GM23338 (cell line): Measurements from ENCODE around the gene EXO5. TPM values are rescaled to one million over a fixed set of nuclear protein-coding genes. Genes with fewer than 3 reads are reported as not detected.

Experiments used
- ATAC-seq: fragments of 200-7000 bp; cut with Tn5 transposase; 3 replicates; pipeline ENCODE4 v1.9.1; 2020
- DNase-seq: peaks from one replicate; pipeline ENCODE4 v3.0.0-alpha.2; 2015; ENCODE audit warnings: low spot score
- H2AFZ ChIP-seq: fragments of 200-600 bp; sonication (generic); 2 replicates; pipeline ENCODE4 v1.8.0; 2016; ENCODE audit warnings: antibody characterized with exemption, mild to moderate bottlenecking, moderate library complexity
- H3F3A ChIP-seq: fragments of 200-600 bp; sonication (generic); replicated peaks from 2 replicates; pipeline ENCODE4 v1.8.0; 2017; ENCODE audit warnings: antibody characterized with exemption, mixed run types, low read depth
- H3K27ac ChIP-seq: fragments of 200-600 bp; sonication (generic); 2 replicates; pipeline ENCODE4 v1.6.1; 2016; ENCODE audit warnings: low read depth
- H3K27me3 ChIP-seq: fragments of 200-600 bp; sonication (generic); 2 replicates; pipeline ENCODE4 v1.8.0; 2016; ENCODE audit warnings: mild to moderate bottlenecking, mixed run types, moderate library complexity; ENCODE audit not compliant: insufficient read depth
- H3K36me3 ChIP-seq: fragments of 200-600 bp; sonication (generic); 2 replicates; pipeline ENCODE4 v1.8.0; 2016; ENCODE audit warnings: mild to moderate bottlenecking; ENCODE audit not compliant: insufficient read depth
- H3K4me1 ChIP-seq: fragments of 200-600 bp; sonication (generic); 2 replicates; pipeline ENCODE4 v1.8.0; 2016; ENCODE audit warnings: mild to moderate bottlenecking, moderate library complexity; ENCODE audit not compliant: insufficient read depth
- H3K4me2 ChIP-seq: fragments of 200-600 bp; sonication (generic); 2 replicates; pipeline ENCODE4 v1.7.1; 2017; ENCODE audit warnings: mixed run types
- H3K4me3 ChIP-seq: fragments of 200-600 bp; sonication (generic); 2 replicates; pipeline ENCODE4 v1.6.1; 2016; ENCODE audit warnings: mixed run types
- H3K79me2 ChIP-seq: fragments of 200-600 bp; sonication (generic); replicated peaks from 2 replicates; pipeline ENCODE4 v1.8.0; 2017; ENCODE audit warnings: mild to moderate bottlenecking; ENCODE audit not compliant: insufficient read depth
- H3K9me2 ChIP-seq: fragments of 200-600 bp; sonication (generic); 2 replicates; pipeline ENCODE4 v1.8.0; 2017; ENCODE audit not compliant: insufficient read depth
- H4K20me1 ChIP-seq: fragments of 200-600 bp; sonication (generic); replicated peaks from 2 replicates; pipeline ENCODE4 v1.8.0; 2017; ENCODE audit warnings: mild to moderate bottlenecking; ENCODE audit not compliant: insufficient read depth
- H3K27ac Mint-ChIP-seq: 2 replicates; pipeline ENCODE4 v1.8.0; 2020; ENCODE audit warnings: inconsistent platforms, mild to moderate bottlenecking, moderate library complexity, mixed read lengths
- H3K27me3 Mint-ChIP-seq: 3 replicates; pipeline ENCODE4 v1.8.0; 2022; ENCODE audit warnings: low read depth, mild to moderate bottlenecking, moderate library complexity, mixed read lengths, inconsistent platforms; ENCODE audit not compliant: insufficient read depth, poor library complexity
- H3K36me3 Mint-ChIP-seq: 3 replicates; pipeline ENCODE4 v1.8.0; 2021; ENCODE audit warnings: low read depth, mild to moderate bottlenecking, inconsistent platforms, moderate library complexity, mixed read lengths
- H3K4me1 Mint-ChIP-seq: 3 replicates; pipeline ENCODE4 v1.8.0; 2020; ENCODE audit warnings: mild to moderate bottlenecking, inconsistent platforms, mixed read lengths
- H3K4me3 Mint-ChIP-seq: 3 replicates; pipeline ENCODE4 v1.8.0; 2021; ENCODE audit warnings: moderate library complexity, mild to moderate bottlenecking, inconsistent platforms, mixed read lengths
- H3K9me3 Mint-ChIP-seq: 3 replicates; pipeline ENCODE4 v1.8.0; 2020; ENCODE audit warnings: moderate library complexity, mild to moderate bottlenecking, inconsistent platforms, mixed read lengths
- CREB1 ChIP-seq: fragments of 250-450 bp; sonication (Bioruptor Pico); IDR thresholded peaks from 2 replicates; pipeline ENCODE4 v1.5.0; 2020; ENCODE audit warnings: low read depth, mild to moderate bottlenecking, moderate library complexity
- CTCF ChIP-seq, 2 experiments: fragments of 200-600 bp in 1 of 2; sonication (generic) in 1 of 2; conservative IDR thresholded peaks; 2 replicates each; pipeline versions ENCODE4 v1.5.1 to v1.6.1; 2016 to 2017; ENCODE audit warnings: antibody characterized with exemption in 2 of 2, low read depth in 2 of 2, mild to moderate bottlenecking in 2 of 2, moderate library complexity in 1 of 2
- ETS1 ChIP-seq: IDR thresholded peaks from 2 replicates; pipeline ENCODE4 v1.6.1; 2016; ENCODE audit warnings: antibody characterized with exemption
- EZH2 ChIP-seq: fragments of 200-600 bp; sonication (generic); IDR thresholded peaks from one replicate; pipeline ENCODE4 v1.8.0; 2017; ENCODE audit warnings: antibody characterized with exemption, mild to moderate bottlenecking, low read depth; ENCODE audit not compliant: unreplicated experiment
- JUNB ChIP-seq: IDR thresholded peaks from one replicate; pipeline ENCODE4 v1.6.1; 2016; ENCODE audit warnings: antibody characterized with exemption; ENCODE audit not compliant: unreplicated experiment
- NANOG ChIP-seq: IDR thresholded peaks from 2 replicates; pipeline ENCODE4 v1.6.1; 2016; ENCODE audit warnings: antibody characterized with exemption, borderline replicate concordance
- POLR2AphosphoS5 ChIP-seq: IDR thresholded peaks from 2 replicates; pipeline ENCODE4 v1.6.1; 2016; ENCODE audit warnings: antibody characterized with exemption, low read depth
- STAT1 ChIP-seq: IDR thresholded peaks from one replicate; pipeline ENCODE4 v1.6.1; 2016; ENCODE audit warnings: antibody characterized with exemption; ENCODE audit not compliant: unreplicated experiment
- ZNF114 ChIP-seq: fragments of 250-450 bp; sonication (Bioruptor Pico); IDR thresholded peaks from 2 replicates; pipeline ENCODE4 v1.5.0; 2020; ENCODE audit warnings: mild to moderate bottlenecking, moderate library complexity
- ZNF331 ChIP-seq: fragments of 250-450 bp; sonication (Bioruptor Pico); IDR thresholded peaks from 2 replicates; pipeline ENCODE4 v1.5.0; 2020; ENCODE audit warnings: low read depth, mild to moderate bottlenecking, moderate library complexity
- ZNF462 ChIP-seq: fragments of 250-450 bp; sonication (Bioruptor Pico); IDR thresholded peaks from 2 replicates; pipeline ENCODE4 v1.5.0; 2020; ENCODE audit warnings: mild to moderate bottlenecking, moderate library complexity
- polyA plus RNA-seq: library from polyadenylated mRNA; unstranded; fragments of >200 nt; fragmentation: Nextera tagmentation; extraction: Ambion mirVana; gene quantifications from 2 replicates; pipeline ENCODE4 v1.2.1, GENCODE V29; 2016
- total RNA-seq: library from RNA; depleted of rRNA; stranded (reverse); fragments of >200 nt; shearing (Covaris generic); gene quantifications from 2 replicates; pipeline ENCODE4 v1.2.3, GENCODE V29; 2014
- TF ChIP-seq, protein P1 (sequence below): IDR thresholded peaks from one replicate; pipeline ENCODE4 v1.6.1; 2018; ENCODE audit warnings: antibody characterized with exemption; ENCODE audit not compliant: unreplicated experiment

The EXO5 gene
- total and polyA plus RNA-seq, 2 experiments from 2014 or later = 4.4 to 7.2 TPM

DNA sequence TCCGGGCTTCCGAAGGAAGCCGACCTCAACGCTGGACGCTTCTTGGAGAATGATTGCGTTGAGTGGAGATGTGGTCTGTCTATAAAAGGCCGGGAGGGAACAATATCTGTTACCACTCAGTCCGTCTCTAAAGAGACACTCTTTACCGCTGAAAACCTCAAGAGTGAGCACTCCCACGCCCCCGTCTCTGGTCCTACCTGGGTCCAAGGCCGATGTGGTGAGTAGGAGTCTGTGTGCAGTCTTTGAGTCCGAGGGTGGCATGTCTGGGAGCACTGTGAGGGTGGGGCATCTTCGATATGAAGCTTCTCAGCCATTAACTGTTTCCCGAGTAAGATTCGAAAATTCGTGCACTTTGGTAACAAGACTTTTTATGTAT is 30.9 kb upstream of the EXO5 start:
- peaks cover 12% of the 10 kb centered on the region for H3K27me3 Mint-ChIP-seq
- TF ChIP-seq ZNF114 (CRISPR knock-in tag) (no peak), JUNB (no peak), EZH2 (no peak), ZNF462 (CRISPR knock-in tag) (no peak), CTCF (conservative IDR thresholded peaks at IDR 0.05; ENCODE audit: low read depth in 2 of 2) (no peak), ZNF331 (CRISPR knock-in tag) (no peak), POLR2AphosphoS5 (no peak), NANOG (no peak), ETS1 (no peak), STAT1 (no peak), CREB1 (CRISPR knock-in tag) (no peak)
- TF ChIP-seq, protein P1, sequence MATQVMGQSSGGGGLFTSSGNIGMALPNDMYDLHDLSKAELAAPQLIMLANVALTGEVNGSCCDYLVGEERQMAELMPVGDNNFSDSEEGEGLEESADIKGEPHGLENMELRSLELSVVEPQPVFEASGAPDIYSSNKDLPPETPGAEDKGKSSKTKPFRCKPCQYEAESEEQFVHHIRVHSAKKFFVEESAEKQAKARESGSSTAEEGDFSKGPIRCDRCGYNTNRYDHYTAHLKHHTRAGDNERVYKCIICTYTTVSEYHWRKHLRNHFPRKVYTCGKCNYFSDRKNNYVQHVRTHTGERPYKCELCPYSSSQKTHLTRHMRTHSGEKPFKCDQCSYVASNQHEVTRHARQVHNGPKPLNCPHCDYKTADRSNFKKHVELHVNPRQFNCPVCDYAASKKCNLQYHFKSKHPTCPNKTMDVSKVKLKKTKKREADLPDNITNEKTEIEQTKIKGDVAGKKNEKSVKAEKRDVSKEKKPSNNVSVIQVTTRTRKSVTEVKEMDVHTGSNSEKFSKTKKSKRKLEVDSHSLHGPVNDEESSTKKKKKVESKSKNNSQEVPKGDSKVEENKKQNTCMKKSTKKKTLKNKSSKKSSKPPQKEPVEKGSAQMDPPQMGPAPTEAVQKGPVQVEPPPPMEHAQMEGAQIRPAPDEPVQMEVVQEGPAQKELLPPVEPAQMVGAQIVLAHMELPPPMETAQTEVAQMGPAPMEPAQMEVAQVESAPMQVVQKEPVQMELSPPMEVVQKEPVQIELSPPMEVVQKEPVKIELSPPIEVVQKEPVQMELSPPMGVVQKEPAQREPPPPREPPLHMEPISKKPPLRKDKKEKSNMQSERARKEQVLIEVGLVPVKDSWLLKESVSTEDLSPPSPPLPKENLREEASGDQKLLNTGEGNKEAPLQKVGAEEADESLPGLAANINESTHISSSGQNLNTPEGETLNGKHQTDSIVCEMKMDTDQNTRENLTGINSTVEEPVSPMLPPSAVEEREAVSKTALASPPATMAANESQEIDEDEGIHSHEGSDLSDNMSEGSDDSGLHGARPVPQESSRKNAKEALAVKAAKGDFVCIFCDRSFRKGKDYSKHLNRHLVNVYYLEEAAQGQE = no peak

More for the DNA sequence above, 30.9 kb upstream of the EXO5 start:
- Mint-ChIP-seq H3K4me3 (peak overlapping the region; percentile 85), H3K36me3 (peaks cover 18% of the 10 kb centered on the region), H3K9me3 (peaks cover 38% of the 10 kb centered on the region), H3K27ac (no peak overlapping the region), H3K4me1 (peaks cover 15% of the 10 kb centered on the region)
- Histone ChIP-seq H4K20me1 (peaks cover 8% of the 10 kb centered on the region; the same call in 1 of the 2 replicates), H3K27ac (no peak overlapping the region), H3K4me1 (no peaks in the 10 kb centered on the region; the same call in 1 of the 2 replicates), H3K4me2 (peak overlapping the region; percentile 94), H3F3A (no peaks in the 10 kb centered on the region), H2AFZ (peak overlapping the region; percentile 93), H3K36me3 (no peaks in the 10 kb centered on the region), H3K79me2 (no peaks in the 10 kb centered on the region), H3K27me3 (0 out of 2 replicates have a peak, but pooled peaks cover 8% of the 10 kb centered on the region), H3K9me2 (no peaks in the 10 kb centered on the region), H3K4me3 (peak overlapping the region; percentile 68)
- DNase-seq = no peak
- ATAC-seq = peak; percentile 52
